ENCODE data around the gene PUM1. TPM values are rescaled to one million over a fixed set of nuclear protein-coding genes. Genes with fewer than 3 reads are reported as not detected.

PUM1 gene
- total and polyA plus RNA-seq, 2 donors (not counting 3 experiments of a cell fraction or from before 2014, with no cell fraction given), result 94.7 to 124 TPM

DNA sequence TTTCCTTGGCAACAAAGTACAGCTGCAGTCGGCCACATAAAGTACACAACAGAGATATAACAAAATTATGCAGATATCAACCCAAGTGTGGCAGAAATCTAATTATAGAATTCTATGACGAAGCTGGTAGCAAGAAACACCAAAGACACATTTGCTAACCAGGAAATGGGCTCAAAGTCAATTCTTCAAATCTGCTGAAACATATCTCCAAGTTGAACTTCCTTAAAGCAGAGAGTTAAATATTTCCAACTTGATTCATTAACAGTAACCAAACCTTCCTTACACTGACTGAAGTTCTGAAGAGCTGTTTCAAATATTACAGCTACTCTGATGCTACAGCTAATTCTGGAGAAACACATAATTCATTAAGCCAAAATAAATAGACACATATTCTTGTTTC lies 89.4 kb downstream of the PUM1 start:
- no peak overlapping the region for H2AFZ ChIP-seq (ENCODE audit: low read depth, low read length)
- ChIA-PET POLR2A (interaction anchor here (0.6 to 0.7 kb wide), 2 partner anchors 31 to 1959 kb away, joined by 4 to 5 read pairs; no protein-coding TSS in a partner anchor), CTCF (interaction anchor here (1.0 to 1.1 kb wide), 2 partner anchors 21 to 31 kb away, joined by 3 to 5 read pairs; no protein-coding TSS in a partner anchor)
- BruUV-seq (replicated peaks), result no TSS peak
- no peak overlapping the region for H3K9ac ChIP-seq (replicated peaks; ENCODE audit: extremely low read depth, insufficient read depth, low read length)
- peaks cover 61% of the 10 kb centered on the region for H3K79me2 ChIP-seq (ENCODE audit: control insufficient read depth, insufficient read depth, low read length)
- H3K27ac ChIP-seq (ENCODE audit: insufficient read depth, low read depth, low read length), result no peak overlapping the region
- H3K4me1 ChIP-seq (ENCODE audit: control insufficient read depth, extremely low read depth, insufficient read depth, low read length), result peaks cover 12% of the 10 kb centered on the region
- no peaks in the 10 kb centered on the region for H3K9me3 ChIP-seq (replicated peaks; ENCODE audit: control insufficient read depth, insufficient read depth, low read length)
- FAIRE-seq, result peak; percentile 12
- peaks cover 12% of the 10 kb centered on the region for H4K20me1 ChIP-seq (replicated peaks; ENCODE audit: control insufficient read depth, extremely low read depth, insufficient read depth, low read length)
- peak; percentile 40 for DNase-seq (ENCODE audit: low read depth, low spot score)
- no peaks in the 10 kb centered on the region for H3K27me3 ChIP-seq (ENCODE audit: control insufficient read depth in 2 of 2, insufficient read depth in 2 of 2, low read length in 2 of 2)
- dilution Hi-C loops (cut with MboI; ENCODE audit: extremely low pct_ligation_motif_present, low sequenced_read_pairs), result no loop called here
- H3K9me1 ChIP-seq (replicated peaks; ENCODE audit: control insufficient read depth, extremely low read depth, insufficient read depth, low read length), result no peaks in the 10 kb centered on the region
- no peak overlapping the region for H3K4me2 ChIP-seq (ENCODE audit: insufficient read depth, low read length)
- no peak for TF ChIP-seq GATA2 (IDR thresholded peaks at IDR 0.05; ENCODE audit: insufficient read depth, insufficient read length, low read depth, low read length)
- no peak for TF ChIP-seq POLR2A (IDR thresholded peaks at IDR 0.05; ENCODE audit: low read depth, low read length)
- TF ChIP-seq MYC (IDR thresholded peaks at IDR 0.05; ENCODE audit: low read depth, low read length), result no peak
- TF ChIP-seq, protein P1, sequence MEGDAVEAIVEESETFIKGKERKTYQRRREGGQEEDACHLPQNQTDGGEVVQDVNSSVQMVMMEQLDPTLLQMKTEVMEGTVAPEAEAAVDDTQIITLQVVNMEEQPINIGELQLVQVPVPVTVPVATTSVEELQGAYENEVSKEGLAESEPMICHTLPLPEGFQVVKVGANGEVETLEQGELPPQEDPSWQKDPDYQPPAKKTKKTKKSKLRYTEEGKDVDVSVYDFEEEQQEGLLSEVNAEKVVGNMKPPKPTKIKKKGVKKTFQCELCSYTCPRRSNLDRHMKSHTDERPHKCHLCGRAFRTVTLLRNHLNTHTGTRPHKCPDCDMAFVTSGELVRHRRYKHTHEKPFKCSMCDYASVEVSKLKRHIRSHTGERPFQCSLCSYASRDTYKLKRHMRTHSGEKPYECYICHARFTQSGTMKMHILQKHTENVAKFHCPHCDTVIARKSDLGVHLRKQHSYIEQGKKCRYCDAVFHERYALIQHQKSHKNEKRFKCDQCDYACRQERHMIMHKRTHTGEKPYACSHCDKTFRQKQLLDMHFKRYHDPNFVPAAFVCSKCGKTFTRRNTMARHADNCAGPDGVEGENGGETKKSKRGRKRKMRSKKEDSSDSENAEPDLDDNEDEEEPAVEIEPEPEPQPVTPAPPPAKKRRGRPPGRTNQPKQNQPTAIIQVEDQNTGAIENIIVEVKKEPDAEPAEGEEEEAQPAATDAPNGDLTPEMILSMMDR (IDR thresholded peaks at IDR 0.05; ENCODE audit: extremely low read depth in 1 of 2, insufficient read depth in 1 of 2, low read depth in 1 of 2, low read length in 2 of 2), result no peak
- TF ChIP-seq EZH2 (IDR thresholded peaks at IDR 0.05; ENCODE audit: borderline replicate concordance, low read depth, low read length, severe bottlenecking), result no peak
- no peak for TF ChIP-seq JUN (IDR thresholded peaks at IDR 0.05; ENCODE audit: borderline replicate concordance, insufficient read depth, insufficient read length, low read depth)
- TF ChIP-seq, protein P2, sequence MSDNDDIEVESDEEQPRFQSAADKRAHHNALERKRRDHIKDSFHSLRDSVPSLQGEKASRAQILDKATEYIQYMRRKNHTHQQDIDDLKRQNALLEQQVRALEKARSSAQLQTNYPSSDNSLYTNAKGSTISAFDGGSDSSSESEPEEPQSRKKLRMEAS (IDR thresholded peaks at IDR 0.05; ENCODE audit: insufficient read depth, insufficient read length), result no peak
- TF ChIP-seq FOS (IDR thresholded peaks at IDR 0.05; ENCODE audit: borderline replicate concordance, insufficient read depth, low read length), result no peak
- TF ChIP-seq POLR2AphosphoS5 (IDR thresholded peaks at IDR 0.05; ENCODE audit: insufficient read depth, low read depth, low read length), result no peak
- H3K36me3 ChIP-seq (ENCODE audit: control insufficient read depth in 2 of 2, extremely low read depth in 1 of 2, insufficient read depth in 2 of 2, low read length in 2 of 2), result peaks cover 8 to 15% of the 10 kb centered on the region in 2 experiments
- no peak overlapping the region for H3K4me3 ChIP-seq (replicated peaks in 1 of 3; ENCODE audit: insufficient read depth in 1 of 3, low read depth in 1 of 3, low read length in 3 of 3)
- intact Hi-C loops (cut with micrococcal nuclease), result no loop called here
